HG02852 (cell line): ENCODE measurements around the gene PSMG2.

Source experiments
- ATAC-seq: cut with Tn5 transposase; IDR thresholded peaks from one replicate; pipeline ENCODE4 v1.9.1; 2021; ENCODE audit warnings: mild to moderate bottlenecking, moderate library complexity; ENCODE audit not compliant: unreplicated experiment

The PSMG2 gene, protein sequence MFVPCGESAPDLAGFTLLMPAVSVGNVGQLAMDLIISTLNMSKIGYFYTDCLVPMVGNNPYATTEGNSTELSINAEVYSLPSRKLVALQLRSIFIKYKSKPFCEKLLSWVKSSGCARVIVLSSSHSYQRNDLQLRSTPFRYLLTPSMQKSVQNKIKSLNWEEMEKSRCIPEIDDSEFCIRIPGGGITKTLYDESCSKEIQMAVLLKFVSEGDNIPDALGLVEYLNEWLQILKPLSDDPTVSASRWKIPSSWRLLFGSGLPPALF

DNA sequence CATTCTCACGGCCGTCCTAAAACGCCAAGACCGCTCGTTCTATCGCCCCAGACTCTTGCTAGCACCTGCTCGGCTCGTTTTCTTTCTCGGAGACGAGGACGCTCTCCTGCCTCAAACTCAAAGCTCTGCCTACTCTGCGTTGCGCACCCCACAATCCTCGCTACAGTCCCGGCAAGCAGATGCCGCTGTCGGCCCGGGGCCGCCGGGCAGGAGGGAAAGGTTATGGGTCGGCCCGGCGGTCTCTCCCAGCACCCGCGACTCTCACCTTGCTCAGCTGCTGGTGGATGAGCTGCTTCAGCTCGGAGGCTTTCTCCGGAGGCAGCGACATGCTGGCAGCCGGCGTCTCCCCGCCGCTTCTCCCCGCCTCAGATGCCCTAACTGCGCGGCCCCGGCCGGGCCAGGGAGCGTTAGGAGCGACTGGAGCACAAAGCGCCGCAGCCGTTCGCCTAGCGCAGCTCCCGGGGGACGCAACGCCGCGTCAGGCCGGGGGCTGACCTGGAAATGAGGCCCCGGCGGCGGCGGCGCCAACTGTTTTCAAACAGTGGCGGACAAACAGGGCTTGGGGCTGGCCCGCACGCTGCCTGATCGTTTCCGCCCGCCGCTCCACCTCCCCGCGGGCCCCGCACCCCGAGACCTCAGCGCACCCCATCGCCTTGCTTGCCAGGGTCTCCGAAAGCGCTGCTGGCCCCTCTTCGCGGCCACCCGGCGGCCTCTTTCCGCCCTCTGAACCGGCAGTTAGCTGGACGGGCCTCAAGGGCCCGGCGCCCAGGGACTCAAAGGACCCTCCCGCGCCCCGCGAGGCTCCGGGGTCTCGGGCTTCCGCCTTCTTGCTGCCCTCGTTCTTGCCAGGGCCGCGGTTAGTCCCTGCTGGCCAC, at the start of gene PSMG2, which contains the start of gene CEP76:
Gene PSMG2, plus strand, starts transcription at position 822 of the 875 bp plus-strand sequence. CDS start 66 bp downstream, outside the sequence.
Gene CEP76, minus strand, starts transcription at position 503 of the 875 bp plus-strand sequence. Its CDS starts 175 bp downstream, at position 328.
- peak; percentile 87 for ATAC-seq

DNA sequence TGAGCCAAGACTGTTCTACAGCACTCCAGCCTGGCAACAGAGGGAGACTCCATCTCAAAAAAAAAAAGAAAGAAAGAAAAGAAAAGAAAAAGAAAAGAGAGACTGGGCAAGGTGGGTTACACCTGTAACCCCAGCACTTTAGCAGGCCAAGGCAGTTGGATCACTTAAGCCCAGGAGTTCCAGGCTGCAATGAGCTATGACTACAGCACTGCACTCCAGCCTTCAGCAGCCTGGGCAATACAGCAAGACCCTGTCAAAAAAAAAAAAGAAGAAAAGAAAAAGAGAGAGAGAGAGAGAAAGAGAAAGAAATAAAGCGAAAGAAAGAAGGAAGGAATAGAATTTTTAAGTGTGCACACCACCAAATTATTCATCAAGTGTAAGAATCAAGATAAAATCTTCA, 47.9 kb upstream of the PSMG2 start:
- no peak for ATAC-seq

DNA sequence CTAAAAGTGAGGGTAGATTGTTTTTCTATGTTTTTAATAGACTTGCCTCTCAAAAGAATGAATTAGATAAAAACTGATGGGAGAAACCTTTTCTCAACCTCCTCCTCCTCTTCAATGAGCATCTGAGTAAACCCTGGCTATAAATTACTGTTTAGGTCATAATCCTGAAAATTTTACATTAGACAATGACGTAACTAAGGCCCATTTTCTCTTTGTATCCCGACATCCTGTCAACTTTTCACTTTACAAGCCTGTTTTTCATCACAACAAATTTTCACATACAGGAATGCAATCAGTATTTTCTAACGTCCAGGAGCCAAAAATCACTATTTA, 46.3 kb upstream of the PSMG2 start:
- ATAC-seq: no peak

DNA sequence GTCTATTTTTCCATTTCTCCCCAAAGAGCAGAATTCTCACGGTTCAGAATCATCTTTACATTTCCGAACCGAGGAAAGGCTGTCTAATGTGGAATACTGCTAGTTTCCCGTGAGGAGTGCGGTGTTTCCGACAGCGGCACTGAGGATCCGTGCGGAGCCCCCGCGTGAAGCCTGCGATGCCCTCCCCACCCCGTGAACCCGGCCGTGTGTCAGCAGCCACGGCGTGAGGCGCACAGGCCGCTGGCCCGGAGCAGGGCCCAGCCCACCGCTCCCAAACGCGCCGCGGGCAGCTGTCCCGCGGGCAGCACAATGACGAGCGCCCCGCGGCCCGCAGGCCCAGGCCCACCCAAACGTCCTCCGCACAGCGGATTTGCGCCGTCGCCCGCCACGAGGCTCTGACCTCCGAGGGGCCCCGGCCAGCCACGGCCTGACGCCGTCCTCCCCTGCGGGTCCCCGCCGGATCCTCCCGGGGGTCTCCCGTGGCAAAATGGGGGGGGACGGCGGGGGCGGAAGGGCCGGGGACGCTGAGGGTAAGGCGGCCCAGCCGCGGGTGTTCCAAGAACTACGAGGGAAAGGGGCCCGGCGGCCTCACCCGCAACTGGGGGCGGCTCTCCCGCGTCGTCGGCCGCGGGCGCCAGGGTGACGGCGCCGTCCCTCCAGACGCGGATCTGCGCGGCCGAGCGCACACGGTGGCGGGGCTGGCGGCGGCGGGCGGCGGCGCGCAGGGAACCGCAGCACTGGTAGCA, 45.7 kb upstream of the PSMG2 start:
- peak; percentile 49 for ATAC-seq

DNA sequence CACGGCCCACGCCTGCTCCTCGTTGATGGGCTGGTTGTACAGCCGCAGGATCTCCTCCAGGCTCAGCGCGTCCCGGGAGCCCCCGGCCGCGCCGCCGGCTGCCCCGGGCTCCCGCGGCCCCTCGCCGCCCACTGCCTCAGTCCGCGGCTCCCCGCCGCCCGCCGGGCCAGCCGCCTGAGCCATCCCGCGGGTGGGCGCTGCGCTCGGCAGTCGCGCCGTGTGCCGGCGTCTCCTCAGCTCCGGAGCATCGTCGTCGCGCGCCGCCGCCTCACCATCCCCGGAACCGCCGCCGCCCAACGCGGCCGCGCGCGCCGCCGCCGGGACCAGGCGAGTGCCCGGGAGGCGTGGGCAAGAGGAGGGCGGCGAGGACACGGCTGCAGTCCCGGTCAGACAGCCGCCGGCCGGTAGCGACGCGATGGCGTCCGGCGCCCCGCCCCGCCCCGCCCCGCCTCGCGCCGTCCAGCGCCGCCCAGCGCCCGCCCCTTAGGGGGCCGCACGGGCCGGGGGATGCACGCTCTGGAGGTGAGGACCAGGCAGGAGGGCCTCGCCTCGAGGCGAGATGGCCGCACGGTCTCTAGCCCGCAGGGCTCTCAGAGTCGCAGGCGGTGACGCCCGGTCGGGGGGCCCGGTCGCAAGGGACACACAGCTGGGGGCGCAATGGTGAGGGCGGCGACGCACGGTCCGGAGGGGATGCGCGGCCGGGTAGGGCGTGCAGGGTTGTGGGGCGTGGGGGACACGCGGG, 45.0 kb upstream of the PSMG2 start, which contains the start of gene SPIRE1:
Gene SPIRE1, minus strand, starts transcription at position 424 of the 742 bp plus-strand sequence. Its CDS starts 241 bp downstream, at position 183.
- peak; percentile 75 for ATAC-seq

DNA sequence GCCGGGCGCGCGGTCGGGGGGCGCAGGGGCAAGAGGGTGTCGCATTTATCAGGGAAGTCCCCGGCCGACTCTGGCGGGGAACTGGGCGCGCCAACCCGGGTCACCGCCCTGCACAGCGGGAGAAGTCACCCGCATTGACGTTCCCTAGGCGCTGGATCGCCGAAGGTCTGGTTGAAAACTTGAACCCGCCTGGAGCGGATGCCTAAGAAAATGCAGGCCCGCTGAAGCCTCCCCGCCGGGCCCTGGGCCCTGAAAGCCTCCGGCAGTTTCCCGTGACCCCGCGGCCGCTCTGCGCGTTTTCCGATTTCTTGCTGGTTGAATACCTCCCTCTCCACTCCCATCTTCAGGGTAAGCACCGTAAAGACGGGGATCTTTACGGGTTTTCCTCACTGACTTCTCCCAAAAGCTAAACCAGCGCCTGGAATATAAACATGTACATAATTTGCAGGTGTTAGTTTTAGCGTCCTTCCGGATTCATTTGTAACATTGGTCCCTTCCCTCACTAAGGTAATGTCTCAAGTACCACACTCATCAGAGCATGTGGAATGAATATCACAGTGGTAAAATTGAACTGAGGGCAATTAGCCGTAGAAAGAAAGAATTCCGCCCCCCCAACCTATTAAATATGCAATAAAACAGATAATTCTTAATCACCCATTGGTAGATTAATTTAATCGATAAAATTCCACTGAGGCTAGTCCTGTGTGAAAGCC, 44.3 kb upstream of the PSMG2 start:
- peak; percentile 28 for ATAC-seq

DNA sequence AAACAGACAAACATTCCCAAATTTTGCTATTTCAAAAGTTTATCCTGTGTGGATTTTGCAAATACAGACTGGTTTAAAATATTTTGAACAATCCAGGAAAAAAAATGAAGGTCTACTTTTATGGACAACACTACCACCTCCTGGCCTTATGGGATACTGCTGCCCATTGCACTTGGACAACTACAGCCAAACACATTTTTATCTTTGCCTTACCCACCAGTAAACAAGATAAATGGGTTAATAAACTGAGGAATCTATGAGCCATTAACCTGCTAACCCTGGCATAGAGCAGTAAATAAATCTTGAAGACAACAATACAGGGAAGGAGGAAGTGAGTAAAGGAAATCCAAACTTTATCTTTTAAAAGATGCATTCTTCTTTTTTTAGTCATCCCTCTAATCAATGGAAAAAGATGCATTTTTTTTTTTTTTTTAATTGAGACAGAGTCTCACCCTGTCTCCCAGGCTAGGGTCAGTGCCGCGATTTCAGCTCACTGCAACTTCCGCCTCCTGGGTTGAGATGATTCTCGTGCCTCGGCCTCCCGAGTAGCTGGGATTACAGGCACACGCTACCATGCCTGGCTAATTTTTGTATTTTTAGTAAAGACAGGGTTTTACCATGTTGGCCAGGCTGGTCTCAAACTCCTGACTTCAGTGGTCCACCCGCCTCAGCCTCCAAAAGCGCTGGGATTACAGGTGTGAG, 42.8 kb upstream of the PSMG2 start:
- ATAC-seq: no peak

DNA sequence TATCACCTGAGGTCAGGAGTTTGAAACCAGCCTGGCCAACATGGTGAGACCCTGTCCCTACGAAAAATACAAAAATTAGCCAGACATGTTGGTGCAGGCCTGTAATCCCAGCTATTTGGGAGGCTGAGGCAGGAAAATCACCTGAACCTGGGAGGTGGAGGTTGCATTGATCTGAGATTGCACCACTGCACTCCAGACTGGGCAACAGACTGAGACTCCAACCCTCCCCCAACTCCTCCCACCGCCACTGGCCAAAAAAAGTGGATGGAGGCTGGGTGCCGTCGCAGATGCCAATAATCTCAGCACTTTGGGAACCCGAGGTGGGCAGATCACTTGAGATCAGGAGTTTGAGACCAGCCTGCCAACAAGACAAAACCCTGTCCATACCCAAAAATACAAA, 34.8 kb upstream of the PSMG2 start:
- ATAC-seq: no peak

DNA sequence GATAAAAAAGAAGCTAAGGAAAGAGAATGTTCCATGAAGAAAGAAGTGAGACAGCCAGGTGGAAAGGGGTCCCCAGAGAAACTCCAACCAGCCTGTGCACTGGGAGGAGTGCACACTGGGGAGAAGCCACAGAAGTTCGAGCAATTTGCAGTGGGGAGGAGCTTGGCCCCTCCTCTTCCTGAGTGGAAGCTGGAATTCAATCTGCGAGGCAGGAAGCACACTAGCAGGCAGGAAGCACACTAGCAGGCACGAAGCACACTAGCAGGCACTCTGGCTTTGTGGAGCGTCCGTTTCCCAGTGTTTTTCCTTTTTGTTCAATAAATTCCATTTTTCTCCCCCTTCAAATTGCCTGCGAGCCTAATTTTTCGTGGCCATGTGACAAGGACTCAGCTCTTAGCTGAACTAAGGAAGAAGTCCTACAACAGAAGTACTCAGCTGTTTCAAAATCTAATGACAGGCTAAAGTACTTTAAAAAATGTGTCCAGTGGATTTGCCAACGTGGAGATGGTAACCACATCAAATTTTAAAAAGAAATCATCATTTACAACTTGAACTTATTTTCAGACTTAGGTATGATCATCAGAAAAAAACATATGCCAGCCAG, 23.6 kb upstream of the PSMG2 start:
- no peak for ATAC-seq

DNA sequence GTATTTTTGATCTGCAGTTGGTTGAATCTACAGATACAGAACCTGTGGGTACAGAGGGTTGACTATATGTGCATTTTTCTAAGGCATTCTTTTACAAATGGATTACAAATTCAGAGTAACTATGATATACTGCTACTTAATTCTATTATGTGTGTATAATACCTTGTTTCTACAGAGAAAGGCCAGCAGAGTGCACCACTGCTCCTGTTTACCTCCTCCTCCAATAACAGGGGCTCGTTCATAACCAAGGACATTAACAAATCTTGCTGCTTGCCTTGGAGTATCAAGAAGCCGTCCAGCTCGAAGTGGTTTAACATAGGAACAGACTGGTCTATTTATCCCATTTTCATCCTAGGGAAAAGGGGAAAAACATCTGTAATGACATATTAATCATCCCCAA, 16.7 kb upstream of the PSMG2 start:
- ATAC-seq: no peak

DNA sequence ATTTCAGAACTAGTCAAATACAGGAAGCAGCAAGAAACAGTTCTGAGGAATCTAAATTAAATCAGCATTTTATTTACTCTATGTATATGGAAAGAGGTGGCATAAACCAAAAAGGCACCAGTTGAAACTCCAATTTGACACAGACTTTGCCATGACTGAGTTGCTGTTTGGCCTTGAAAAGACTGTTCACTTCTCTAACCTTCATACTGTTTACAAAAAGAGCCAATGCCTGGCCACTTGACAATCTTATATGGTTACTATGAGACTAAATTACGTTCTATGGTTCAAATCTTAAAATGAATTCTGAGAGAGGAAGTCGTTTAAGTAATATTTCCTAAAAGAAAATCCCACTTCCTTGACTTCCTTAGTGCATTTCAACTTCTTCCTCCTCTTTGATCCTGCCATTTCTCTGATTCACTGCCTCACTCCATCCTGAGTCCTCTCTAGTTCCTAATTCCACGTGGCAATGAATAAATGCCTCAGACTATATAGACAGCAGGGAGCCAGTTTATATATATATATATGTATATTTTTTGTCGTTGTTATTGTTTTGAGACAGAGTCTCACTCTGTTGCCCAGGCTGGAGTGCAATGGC, 13.5 kb upstream of the PSMG2 start:
- ATAC-seq: no peak

DNA sequence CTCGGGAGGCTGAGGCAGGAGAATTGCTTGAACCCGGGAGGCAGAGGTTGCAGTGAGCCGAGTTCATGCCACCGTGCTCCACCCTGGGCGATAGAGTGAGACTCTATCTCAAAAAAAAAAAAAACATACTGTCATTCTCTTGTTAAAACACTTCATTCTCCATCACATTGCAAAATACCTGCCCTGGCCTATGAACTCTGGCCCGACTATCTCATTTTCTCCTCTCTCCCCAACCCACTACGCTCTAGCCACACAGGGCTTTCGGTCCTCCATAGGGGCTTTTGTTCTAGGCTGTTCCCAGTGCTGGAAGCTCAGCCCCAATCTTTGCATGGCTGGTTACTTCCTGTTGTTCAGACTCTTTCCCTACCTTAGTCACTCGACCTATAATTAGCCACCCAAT, 10.6 kb upstream of the PSMG2 start:
- ATAC-seq: no peak

DNA sequence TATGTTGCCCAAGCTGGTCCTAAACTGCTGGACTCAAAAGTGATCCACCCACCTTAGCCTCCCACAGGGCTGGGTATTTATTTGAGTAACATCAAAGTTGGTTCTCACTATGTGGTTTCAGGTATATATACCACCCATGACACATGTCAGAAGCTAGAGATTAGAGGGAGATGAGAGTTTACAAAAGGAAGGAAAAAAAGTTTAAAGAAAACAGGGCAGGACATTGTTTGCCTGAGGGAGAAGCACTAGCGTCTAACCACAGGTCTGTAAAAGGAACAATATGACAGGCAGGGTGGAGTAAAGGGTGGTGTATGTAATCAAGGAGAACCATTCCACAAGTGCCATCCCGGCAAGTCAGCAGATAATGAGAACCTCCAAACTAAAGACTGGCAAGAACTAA, 8.8 kb upstream of the PSMG2 start:
- ATAC-seq: no peak

DNA sequence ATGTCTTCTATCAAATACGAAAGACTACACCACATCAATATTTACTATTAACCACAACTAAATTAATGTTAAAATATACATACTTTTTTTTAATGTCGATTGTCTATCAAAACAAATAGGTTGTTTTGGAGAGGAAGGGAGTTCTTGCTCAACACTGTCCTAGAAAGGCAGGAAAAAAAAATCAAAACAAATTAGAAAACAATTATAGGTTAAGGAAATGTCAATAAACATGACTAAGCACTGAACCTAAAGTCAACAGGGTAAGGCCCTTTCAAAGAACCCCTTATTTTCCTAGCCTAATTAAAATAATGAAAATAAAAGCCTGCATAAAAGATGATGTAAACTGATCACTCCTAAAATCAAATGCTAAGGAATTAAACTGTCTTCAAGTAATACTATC, 3.1 kb upstream of the PSMG2 start:
- ATAC-seq: no peak

DNA sequence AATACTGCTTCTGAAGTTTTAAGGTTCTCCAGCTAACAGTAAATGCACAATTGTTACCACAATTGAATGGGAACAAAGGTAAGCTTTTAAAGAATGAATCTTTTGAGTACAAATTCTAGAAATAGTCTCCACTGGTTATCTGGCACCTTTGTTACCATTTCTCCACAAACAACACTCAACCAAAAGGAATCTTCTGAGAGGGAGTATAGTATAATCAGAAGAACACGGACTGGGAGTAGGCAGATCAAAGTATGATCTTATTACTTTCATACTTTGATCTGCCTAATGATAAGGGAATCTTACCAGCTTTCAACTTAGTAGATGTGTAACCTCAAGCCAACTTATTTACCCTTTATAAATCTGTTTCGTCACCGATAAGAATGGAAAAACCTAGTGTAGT, 1.7 kb upstream of the PSMG2 start:
- ATAC-seq: no peak

DNA sequence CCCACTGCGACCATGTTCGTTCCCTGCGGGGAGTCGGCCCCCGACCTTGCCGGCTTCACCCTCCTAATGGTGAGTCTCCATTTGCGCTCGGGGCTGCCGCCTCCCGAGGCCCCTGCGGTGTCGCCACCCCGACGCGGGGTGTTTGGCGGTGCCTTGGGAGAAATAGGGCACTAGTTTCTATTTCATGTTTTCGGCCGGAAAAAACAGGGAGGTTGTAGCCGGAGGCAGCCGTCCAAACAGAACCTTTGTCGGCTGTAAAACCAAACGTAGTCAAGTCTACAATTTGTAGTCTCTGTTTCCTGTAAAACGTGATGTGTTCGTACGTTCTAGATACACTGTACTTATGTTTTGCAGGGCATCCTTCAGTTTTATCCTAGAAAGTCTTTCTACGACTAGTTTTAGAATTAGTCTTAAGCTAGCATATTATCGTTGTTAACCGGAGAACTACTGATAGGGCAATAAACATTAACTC, 290 bp downstream of the PSMG2 start:
- peak; percentile 23 for ATAC-seq

DNA sequence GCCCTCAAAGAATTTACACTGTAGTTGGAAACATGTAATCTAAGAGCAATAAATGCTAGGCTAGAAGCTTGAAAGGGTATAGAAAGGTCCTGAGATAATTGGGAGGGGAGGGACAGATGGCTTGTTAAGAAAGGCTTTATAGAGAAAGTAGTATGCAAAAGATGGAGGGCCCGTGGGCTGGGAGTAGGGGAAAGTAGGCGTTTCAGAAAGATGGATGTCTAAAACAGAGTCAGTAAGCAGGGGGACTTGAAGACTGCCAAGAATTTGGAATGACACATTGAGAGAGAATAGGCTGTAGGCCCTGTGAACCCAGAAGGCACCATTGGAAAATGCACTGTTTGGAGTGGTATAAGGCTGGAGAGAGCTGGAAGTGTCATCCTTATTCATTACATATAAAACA, 822 bp downstream of the PSMG2 start:
- ATAC-seq: no peak

DNA sequence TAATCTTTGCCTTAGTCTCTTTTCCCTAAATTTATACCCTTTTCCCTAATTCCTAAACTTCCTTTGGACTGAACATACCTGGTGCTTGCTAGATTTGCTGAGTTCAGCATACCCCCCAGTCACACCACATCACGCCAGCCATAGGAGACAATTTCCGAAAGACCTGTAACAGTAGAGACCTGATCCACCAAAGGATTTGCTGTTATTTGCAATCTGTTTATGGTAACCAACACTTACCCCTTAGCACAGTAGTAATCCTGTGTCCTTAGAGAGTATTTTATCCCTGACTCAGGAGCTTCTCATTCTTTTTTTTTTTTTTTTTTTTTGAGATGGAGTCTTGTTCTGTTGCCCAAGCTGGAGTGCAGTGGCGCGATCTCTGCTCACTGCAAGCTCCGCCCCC, 8.6 kb downstream of the PSMG2 start:
- no peak for ATAC-seq
